Large intestine (tissue), 3 donors: ENCODE data around the gene DPPA4. TPM values are rescaled to one million over a fixed set of nuclear protein-coding genes. Genes with fewer than 3 reads are reported as not detected.

Experiments
- DNase-seq, 2 donors: peaks; one replicate each; pipeline versions ENCODE4 v3.0.0 to v3.0.0-alpha.2; 2013
- H3K27ac ChIP-seq: one replicate; pipeline ENCODE4 v1.5.1; 2013; ENCODE audit warnings: low read length
- H3K27me3 ChIP-seq: 2 replicates; pipeline ENCODE4 v1.6.1; 2013; ENCODE audit warnings: low read length; ENCODE audit not compliant: control insufficient read depth, insufficient read depth
- H3K36me3 ChIP-seq: 2 replicates; pipeline ENCODE4 v1.6.1; 2013; ENCODE audit warnings: low read length; ENCODE audit not compliant: control insufficient read depth, insufficient read depth
- H3K4me1 ChIP-seq: one replicate; pipeline ENCODE4 v1.6.1; 2013; ENCODE audit warnings: low read length; ENCODE audit not compliant: control insufficient read depth, insufficient read depth
- H3K4me3 ChIP-seq: one replicate; pipeline ENCODE4 v1.5.1; 2013; ENCODE audit warnings: low read length
- H3K9me3 ChIP-seq: one replicate; pipeline ENCODE4 v1.6.1; 2013; ENCODE audit warnings: mild to moderate bottlenecking, low read depth, low read length, moderate library complexity; ENCODE audit not compliant: control insufficient read depth
- WGBS: methylation state at CpG from one replicate; pipeline ENCODE4 v1.1.5; 2013; ENCODE audit warnings: low lambda C conversion rate; ENCODE audit not compliant: insufficient coverage; 5-methylcytosine and 5-hydroxymethylcytosine counted together
- polyA plus RNA-seq: library from polyadenylated mRNA; unstranded; fragments of 120-200 nt; gene quantifications from one replicate; pipeline ENCODE4 v1.2.1, GENCODE V29; 2013

DPPA4 gene
- polyA plus RNA-seq, 1 donor = 1.3 TPM

GRCh38 chr3:109297496-109297895, 39.9 kb downstream of the DPPA4 start:
- H3K27me3 ChIP-seq = no peaks in the 10 kb centered on the region
- no CpG with 5 or more reads among the region's 2 CpGs for WGBS
- H3K36me3 ChIP-seq = no peaks in the 10 kb centered on the region
- H3K27ac ChIP-seq = no peak overlapping the region
- no peaks in the 10 kb centered on the region for H3K4me1 ChIP-seq
- no peaks in the 10 kb centered on the region for H3K9me3 ChIP-seq
- DNase-seq = no peak
- no peak overlapping the region for H3K4me3 ChIP-seq

- DNase-seq = no peak
- no peak overlapping the region for H3K4me3 ChIP-seq
- H3K4me1 ChIP-seq = no peaks in the 10 kb centered on the region
- H3K27ac ChIP-seq = no peak overlapping the region
- no peaks in the 10 kb centered on the region for H3K27me3 ChIP-seq
- no peaks in the 10 kb centered on the region for H3K36me3 ChIP-seq
- H3K9me3 ChIP-seq = no peaks in the 10 kb centered on the region
Observed at GRCh38 chr3:109284071-109284470, 53.3 kb downstream of the DPPA4 start.

DNA sequence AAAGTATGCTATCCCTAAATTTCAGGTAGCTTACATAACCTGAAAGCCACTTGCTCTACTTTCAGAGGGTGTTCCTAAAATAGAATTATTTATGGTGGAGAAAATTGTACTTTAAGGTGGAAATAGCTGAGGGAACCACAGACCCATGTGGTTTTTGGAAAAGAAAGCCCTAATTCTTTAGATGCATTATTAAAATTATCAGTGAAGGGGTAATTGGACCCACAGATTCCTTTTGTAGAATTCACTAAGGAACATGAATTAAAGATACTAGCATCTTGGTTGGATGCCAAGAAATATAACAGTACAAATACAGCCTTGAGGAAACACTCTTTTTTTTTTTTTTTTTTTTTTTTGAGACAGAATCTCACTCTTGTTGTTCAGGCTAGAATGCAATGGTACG, 58.8 kb downstream of the DPPA4 start:
- Histone ChIP-seq H3K36me3 (no peaks in the 10 kb centered on the region), H3K4me3 (no peak overlapping the region), H3K4me1 (no peaks in the 10 kb centered on the region), H3K9me3 (no peaks in the 10 kb centered on the region), H3K27ac (no peak overlapping the region), H3K27me3 (no peaks in the 10 kb centered on the region)
- no CpG with 5 or more reads among the region's 1 CpG for WGBS
- no peak for DNase-seq

- no peak for DNase-seq
- no peaks in the 10 kb centered on the region for H3K4me1 ChIP-seq
- H3K36me3 ChIP-seq = no peaks in the 10 kb centered on the region
Observed at GRCh38 chr3:109278141-109278540, 59.2 kb downstream of the DPPA4 start.

More at GRCh38 chr3:109278141-109278540, 59.2 kb downstream of the DPPA4 start:
- Histone ChIP-seq H3K9me3 (no peaks in the 10 kb centered on the region), H3K27me3 (no peaks in the 10 kb centered on the region), H3K4me3 (no peak overlapping the region), H3K27ac (no peak overlapping the region)
- 50% methylated on average over 1 of the region's 3 CpGs for WGBS

Other genes with a start within 250 kb of the DPPA4 start
- 0.01 TPM for gene MORC1, start 219.4 kb downstream of the DPPA4 start, polyA plus RNA-seq
- 95.5 TPM for gene C3orf85, start 200.8 kb downstream of the DPPA4 start, polyA plus RNA-seq
- 0.03 TPM for gene DPPA2, start 21.0 kb downstream of the DPPA4 start, polyA plus RNA-seq